ENCODE results near the gene EEFSEC.

- TF ChIP-seq, protein P1, sequence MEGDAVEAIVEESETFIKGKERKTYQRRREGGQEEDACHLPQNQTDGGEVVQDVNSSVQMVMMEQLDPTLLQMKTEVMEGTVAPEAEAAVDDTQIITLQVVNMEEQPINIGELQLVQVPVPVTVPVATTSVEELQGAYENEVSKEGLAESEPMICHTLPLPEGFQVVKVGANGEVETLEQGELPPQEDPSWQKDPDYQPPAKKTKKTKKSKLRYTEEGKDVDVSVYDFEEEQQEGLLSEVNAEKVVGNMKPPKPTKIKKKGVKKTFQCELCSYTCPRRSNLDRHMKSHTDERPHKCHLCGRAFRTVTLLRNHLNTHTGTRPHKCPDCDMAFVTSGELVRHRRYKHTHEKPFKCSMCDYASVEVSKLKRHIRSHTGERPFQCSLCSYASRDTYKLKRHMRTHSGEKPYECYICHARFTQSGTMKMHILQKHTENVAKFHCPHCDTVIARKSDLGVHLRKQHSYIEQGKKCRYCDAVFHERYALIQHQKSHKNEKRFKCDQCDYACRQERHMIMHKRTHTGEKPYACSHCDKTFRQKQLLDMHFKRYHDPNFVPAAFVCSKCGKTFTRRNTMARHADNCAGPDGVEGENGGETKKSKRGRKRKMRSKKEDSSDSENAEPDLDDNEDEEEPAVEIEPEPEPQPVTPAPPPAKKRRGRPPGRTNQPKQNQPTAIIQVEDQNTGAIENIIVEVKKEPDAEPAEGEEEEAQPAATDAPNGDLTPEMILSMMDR (conservative IDR thresholded peaks at IDR 0.05), result no peak
- TF ChIP-seq EZH2 (IDR thresholded peaks at IDR 0.05; ENCODE audit: low read depth), result no peak
These were observed 45.0 kb downstream of the EEFSEC start for GRCh38 chr3:128198313-128198712.
